HL-60 (cell line): ENCODE results near the gene RABGAP1L.

ENCODE experiments used
- POLR2AphosphoS5 ChIP-seq: IDR thresholded peaks from 2 replicates; pipeline ENCODE4 v1.6.1; 2012; ENCODE audit warnings: low read depth
- TF ChIP-seq, protein P1 (sequence below): IDR thresholded peaks from one replicate; pipeline ENCODE4 v1.5.1; 2011; ENCODE audit warnings: low read length, control low read depth, inconsistent platforms; ENCODE audit not compliant: insufficient read depth

DNA sequence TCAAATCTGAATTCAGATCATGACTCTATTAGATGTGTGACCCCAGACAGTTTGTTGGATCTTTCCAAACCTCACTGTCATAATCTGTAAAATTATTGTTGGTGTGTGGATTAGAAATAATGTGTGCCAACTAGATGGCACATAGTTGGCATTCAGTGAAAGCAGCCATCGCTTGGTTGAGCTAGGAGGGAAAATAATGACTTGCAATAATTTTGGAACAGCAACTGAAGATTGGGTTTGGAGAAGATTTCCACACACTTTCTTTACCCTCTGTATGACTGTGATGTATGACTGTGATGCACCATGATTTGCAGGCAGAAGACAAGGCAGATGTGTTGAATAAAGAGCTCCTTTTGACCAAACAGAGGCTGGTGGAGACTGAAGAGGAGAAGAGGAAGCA lies 816.4 kb downstream of the RABGAP1L start:
- TF ChIP-seq, protein P1, sequence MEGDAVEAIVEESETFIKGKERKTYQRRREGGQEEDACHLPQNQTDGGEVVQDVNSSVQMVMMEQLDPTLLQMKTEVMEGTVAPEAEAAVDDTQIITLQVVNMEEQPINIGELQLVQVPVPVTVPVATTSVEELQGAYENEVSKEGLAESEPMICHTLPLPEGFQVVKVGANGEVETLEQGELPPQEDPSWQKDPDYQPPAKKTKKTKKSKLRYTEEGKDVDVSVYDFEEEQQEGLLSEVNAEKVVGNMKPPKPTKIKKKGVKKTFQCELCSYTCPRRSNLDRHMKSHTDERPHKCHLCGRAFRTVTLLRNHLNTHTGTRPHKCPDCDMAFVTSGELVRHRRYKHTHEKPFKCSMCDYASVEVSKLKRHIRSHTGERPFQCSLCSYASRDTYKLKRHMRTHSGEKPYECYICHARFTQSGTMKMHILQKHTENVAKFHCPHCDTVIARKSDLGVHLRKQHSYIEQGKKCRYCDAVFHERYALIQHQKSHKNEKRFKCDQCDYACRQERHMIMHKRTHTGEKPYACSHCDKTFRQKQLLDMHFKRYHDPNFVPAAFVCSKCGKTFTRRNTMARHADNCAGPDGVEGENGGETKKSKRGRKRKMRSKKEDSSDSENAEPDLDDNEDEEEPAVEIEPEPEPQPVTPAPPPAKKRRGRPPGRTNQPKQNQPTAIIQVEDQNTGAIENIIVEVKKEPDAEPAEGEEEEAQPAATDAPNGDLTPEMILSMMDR: no peak
- TF ChIP-seq POLR2AphosphoS5: no peak
